Stimulated activated CD8-positive, alpha-beta memory T cell treated with anti-CD3 and anti-CD28 coated beads, Interleukin-12 subunit alpha, Interleukin-12 subunit beta, amount 100 ng/mL, for 1 hour (primary cell): ENCODE results near the gene ATG14.
"Not testable (repeated sequence)": the region's sequence is repeated elsewhere in the genome, so short reads cannot be mapped to it uniquely, and the experiment has no call there.

Source experiments
- DNase-seq: peaks from one replicate; pipeline ENCODE4 v3.0.0-alpha.2; 2020; ENCODE audit warnings: low read depth

Gene ATG14

DNA sequence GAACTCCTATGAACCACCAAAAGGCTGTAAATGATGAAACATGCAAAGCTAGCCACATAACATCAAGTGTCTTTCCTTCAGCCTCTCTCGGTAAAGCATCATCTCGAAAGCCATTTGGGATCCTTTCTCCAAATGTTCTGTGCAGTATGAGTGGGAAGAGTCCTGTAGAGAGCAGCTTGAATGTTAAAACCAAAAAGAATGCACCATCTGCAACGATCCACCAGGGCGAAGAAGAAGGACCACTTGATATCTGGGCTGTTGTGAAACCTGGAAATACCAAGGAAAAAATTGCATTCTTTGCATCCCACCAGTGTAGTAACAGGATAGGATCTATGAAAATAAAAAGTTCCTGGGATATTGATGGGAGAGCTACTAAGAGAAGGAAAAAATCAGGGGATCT is 61.2 kb downstream of the ATG14 start:
- DNase-seq: no peak

DNA sequence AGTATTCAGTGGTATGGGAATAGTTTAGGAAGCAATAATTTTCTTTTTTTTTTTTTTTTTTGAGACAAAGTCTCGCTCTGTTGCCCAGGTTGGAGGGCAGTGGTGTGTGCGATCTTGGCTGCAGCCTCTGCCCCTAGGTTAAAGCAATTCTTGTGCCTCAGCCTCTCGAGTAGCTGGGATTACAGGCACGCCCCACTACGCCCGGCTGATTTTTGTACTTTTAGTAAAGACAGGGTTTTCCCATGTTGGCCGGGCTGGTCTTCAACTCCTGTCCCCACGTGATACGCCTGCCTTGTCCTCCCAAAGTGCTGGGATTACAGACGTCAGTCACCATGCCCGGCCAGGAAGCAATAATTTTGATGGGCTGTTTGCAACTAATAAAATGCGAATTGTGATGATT is 62.1 kb downstream of the ATG14 start:
- DNase-seq: no peak

DNA sequence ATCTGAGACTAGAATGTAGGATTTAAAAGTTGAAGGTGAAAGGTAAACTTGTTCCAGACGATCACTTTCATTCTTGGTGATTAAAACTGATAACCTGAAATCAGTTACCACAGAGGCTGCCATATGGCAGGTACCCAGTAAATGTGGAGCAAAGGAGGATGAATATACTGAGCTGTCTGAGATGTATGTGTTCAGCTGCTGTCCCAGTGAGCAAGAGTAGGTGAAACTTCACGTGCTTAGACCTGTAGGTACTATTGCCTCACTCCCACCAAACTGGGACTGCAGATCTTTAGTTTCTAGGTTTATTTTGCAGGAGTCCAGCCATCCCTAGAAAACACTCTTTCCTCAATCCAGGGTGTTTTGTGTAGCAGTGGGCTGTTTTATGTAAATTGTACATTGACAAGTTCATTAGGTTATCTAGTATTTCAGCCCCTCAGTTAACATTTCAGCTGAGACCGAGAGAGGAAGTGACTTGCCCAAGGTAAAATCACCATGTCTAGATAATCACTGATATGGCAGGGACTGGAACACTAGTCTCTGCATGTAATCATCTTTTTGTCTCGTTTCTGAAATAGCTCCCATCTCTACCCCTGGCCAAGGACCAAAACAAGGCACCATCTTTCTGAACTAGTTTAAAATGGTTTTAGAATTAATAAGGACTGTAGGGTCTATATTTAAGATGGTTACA is 62.7 kb downstream of the ATG14 start:
- DNase-seq: no peak

DNA sequence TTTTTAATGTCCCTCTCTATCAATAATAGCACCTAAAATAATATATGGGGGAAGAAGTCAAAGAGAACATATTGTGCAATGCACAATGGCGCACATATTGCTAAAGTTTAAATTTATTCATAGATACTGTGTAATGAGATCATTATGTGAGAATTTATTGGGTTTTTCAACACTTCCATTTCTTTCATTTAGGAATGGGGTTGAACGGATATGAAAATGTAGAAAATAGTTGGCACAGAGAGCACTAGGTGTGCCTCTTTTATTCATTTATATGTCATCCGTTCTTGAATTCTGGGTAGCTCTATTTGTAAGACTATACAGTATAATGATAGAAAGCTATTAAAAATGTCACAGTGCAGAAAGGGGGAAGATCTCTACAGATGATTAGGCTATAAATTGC is 63.9 kb downstream of the ATG14 start:
- DNase-seq: no peak

DNA sequence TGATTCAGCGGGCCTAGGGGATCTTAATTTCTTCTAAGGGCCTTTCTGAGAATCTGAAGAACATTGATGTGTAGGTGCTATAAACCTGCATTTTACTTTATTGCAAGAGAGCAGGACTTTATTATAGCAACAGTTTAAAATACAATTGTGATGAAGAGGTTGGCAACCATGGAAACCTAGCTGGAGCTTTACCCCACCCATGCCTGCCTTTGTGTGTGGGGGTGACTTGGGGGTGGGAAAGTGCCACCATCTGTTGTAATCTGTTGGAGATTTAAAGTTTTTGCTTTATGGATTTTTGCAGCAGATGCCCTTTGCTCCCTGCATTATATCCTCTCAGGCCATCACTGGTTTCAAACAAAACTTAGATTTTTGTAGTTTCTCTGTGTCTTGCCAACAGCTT is 64.6 kb downstream of the ATG14 start:
- DNase-seq: no peak

- DNase-seq: not testable (repeated sequence)
These were observed 67.0 kb downstream of the ATG14 start for GRCh38 chr14:55344582-55345163.

GRCh38 chr14:55341781-55342180 is 69.8 kb downstream of the ATG14 start:
- no peak for DNase-seq

DNA sequence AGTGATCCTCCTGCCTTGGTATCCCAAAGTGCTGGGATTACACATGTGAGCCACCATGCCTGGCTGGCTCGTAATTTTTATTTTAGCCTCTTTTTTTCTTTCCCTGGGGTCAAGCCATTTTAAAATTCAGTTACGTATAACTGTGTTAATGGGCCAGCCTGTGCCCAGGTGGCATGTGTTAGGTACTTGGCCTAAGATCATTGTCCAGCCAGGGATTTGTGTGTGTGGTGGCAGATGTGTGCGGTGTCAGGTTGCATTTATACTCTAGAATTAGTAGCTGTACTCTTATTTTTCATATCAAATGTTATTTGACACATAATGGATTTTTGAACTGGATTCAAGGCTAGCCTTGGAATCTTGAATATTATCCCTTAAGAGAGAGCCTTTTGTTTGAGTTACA is 71.1 kb downstream of the ATG14 start:
- DNase-seq: no peak

GRCh38 chr14:55339770-55340169 is 71.9 kb downstream of the ATG14 start:
- DNase-seq: no peak

DNA sequence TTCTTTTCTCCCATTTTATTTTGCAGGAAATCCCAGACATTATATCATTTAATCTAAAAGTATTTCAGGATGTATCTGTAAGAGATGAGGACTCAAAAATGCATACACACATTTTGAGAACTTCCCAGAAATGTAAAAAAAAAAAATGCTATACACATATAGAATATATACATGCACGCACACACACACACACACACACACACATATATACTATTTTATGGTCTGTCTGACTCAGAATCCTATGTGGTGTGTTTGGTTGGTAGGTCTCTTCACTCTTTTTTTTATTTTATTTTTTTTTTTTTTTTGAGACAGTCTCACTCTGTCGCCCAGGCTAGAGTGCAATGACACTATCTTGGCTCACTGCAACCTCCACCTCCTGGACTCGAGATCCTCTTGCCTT is 74.9 kb downstream of the ATG14 start:
- no peak for DNase-seq

- no peak for DNase-seq
These were observed 75.5 kb downstream of the ATG14 start for GRCh38 chr14:55336162-55336561.

DNA sequence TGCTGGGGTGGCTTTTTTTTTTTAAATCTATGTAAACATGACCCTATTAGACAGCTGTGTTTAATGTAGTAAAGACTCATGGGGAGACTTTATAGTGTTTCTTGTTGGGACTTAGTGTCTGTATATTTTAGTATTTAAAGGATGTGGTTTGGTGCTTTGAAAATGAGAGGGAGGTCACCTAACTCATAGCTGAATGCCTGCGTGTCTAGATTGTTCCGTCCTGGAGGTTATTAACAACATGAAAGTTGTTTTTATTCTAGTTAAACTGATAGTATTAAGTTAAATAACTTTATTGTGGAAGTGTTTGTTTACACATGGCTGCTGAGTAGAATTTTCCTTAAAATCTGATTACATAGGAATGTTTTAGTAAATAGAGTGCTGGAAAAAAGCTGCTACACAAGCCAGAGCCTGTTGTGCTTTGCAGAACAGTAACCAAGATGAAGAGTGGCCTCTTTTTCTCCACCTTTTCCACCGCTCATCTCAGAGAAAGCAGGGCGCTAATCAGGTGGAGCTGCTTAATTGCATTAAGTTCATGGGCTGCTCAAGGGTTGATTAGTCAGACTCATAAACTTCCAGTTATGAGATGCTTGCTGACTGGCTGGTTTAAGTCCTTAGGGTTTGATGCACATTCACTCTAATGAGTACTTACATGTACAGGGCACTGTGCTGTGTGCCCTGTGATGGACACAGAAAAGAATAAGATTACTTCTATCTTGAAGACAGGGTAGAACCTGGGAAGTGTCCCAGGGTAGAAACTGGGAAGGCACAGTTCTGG is 77.7 kb downstream of the ATG14 start:
- DNase-seq: no peak

GRCh38 chr14:55332654-55333570 is 78.7 kb downstream of the ATG14 start:
- no peak for DNase-seq

GRCh38 chr14:55329999-55330710 is 81.5 kb downstream of the ATG14 start:
- DNase-seq: no peak

- no peak for DNase-seq
These were observed 83.3 kb downstream of the ATG14 start for GRCh38 chr14:55328317-55328716.

- DNase-seq: no peak
These were observed 84.5 kb downstream of the ATG14 start for GRCh38 chr14:55327179-55327578.

GRCh38 chr14:55324812-55325211 is 86.8 kb downstream of the ATG14 start:
- no peak for DNase-seq

DNA sequence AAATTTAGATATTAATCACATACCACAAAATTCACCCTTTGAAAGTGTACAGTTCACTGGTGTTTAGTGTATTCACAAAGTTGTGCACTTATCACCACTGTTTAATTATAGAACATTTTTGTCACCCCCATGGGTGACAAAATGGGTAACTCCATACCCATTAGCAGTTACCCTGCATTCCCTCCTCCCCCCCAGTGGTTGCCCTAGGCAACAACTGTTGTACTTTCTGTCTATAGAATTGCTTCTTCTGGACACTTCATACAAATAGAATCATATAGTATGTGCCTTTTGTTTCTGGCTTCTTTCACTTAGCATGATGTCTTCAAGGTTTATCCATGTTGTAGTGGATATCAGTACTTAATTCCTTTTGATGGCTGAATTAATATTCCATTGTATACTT is 87.7 kb downstream of the ATG14 start:
- no peak for DNase-seq

DNA sequence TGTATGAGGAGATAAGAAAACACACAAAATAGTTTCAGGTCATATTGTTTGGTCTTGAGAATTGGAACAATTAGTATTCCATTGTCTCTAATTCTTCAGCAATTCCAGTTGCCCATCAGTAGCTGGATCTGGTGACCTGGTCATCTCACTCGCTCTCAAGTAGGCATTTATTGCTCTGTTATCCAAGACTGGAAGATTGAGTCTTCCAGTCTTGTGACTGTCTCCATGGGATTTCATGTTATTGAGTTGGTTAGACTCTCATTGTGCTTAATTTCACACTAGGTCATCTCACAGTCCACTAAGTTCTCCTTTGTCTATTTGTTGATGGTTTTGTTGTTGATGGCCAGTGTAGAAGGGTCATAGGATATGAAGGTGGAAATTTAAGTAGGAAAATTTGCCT is 92.9 kb downstream of the ATG14 start:
- DNase-seq: no peak

DNA sequence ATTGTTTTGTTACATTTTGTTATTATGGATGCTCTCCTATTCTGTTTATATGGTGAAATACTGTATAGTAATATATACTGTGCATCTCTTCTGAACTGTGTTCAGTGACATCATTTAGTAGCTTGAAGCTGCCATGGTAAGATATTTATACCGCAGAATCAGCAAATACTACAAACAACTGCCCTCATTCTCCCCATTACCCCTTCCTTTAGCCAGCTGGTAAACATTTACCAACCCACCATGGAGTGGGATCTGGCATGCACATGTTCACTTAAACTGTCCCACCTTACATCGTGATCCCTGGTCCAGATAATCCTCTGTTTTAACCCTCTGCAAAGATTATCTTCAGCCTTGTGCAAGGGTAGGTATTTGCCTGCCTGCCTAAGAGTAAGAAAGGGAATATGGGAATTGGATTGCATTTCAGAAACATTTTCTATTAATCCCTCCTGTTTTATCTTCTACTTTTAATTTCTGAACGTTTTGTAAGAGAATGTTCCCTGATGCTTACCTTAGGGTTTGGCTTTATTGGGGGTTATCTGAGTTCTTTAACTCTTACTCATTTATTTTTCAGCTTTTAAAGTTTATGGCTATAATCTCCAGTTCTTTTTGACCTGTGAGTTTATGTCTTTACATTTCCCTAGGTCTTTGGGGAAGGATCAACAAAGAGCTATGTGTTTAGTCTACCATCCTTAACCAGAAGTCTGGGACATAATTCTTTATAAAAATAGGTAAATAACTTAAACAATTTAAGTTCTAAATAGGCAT is 93.9 kb downstream of the ATG14 start:
- no peak for DNase-seq

GRCh38 chr14:55316564-55316963 is 95.1 kb downstream of the ATG14 start:
- DNase-seq: no peak
